GM19023 (cell line): Measurements from ENCODE around the gene ADCK1.
"Not testable (repeated sequence)": the region's sequence is repeated elsewhere in the genome, so short reads cannot be mapped to it uniquely, and the experiment has no call there.

Experiments used
- ATAC-seq: cut with Tn5 transposase; IDR thresholded peaks from one replicate; pipeline ENCODE4 v1.9.1; 2021; ENCODE audit warnings: mild to moderate bottlenecking, moderate library complexity; ENCODE audit not compliant: unreplicated experiment

Gene ADCK1, protein sequence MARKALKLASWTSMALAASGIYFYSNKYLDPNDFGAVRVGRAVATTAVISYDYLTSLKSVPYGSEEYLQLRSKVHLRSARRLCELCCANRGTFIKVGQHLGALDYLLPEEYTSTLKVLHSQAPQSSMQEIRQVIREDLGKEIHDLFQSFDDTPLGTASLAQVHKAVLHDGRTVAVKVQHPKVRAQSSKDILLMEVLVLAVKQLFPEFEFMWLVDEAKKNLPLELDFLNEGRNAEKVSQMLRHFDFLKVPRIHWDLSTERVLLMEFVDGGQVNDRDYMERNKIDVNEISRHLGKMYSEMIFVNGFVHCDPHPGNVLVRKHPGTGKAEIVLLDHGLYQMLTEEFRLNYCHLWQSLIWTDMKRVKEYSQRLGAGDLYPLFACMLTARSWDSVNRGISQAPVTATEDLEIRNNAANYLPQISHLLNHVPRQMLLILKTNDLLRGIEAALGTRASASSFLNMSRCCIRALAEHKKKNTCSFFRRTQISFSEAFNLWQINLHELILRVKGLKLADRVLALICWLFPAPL

DNA sequence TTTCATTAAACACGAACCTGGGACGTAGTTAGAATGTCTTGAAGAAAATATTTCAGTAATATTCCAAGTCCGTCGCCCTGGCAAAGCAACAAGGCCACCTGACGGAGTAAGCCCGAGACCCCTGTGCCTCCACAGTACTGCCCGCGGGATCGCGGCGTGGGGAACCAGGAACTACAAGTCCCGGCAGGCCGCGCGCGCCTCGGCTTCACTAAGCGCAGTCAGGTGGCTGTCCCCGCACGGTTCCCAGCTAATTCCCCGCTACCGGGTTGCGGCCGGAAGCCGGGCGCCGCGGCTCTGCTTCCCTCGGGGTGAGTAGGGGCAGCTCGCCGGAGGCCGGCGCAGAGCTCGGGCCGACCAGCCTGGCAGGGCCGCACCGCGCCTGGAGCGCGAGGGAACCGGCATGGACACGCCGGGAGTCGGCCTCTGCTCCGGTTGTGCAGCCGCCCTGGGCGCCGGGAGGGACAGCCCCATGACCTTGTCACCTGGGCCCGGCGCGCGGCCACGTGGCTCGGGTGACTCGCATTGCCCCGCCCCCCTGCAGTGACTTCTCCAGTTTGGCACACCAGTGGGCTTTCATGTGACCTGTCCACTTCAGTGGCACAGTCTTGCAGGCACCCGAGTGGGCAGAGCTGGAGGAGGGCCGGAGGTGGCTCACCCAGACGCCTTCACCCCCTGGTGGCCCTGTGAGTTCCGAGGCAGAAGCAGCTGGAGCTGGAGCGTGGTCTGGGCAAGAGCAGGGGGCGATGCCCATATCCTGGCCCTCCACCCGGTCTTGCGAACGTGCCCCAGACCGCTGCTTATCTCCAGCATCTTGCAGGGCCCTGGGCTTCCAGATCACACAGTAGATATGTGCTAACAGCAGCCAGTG lies at the start of gene ADCK1:
TSS of gene ADCK1 (plus strand) at position 247 of the 868 bp plus-strand sequence. CDS start 18,870 bp downstream, outside the sequence.
- ATAC-seq: peak; percentile 97

DNA sequence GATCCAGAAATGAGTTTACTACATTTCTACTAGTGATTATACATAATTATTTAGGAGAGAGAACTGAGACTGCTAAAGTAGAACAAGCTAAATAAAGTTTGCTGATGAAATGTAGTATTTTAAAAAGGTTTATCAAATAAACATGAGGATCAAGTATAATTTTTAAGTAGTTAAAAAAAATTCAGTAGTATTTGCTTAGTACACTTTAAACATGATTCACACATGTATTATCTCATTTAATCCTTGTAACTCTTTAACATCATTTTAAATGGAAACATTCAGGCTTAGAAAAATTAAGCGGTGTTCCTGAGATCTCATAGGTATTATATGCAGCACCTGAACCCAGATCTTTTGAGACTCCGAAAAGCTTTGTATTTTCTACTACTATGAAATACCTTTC lies 47.6 kb upstream of the ADCK1 start:
- no peak for ATAC-seq

DNA sequence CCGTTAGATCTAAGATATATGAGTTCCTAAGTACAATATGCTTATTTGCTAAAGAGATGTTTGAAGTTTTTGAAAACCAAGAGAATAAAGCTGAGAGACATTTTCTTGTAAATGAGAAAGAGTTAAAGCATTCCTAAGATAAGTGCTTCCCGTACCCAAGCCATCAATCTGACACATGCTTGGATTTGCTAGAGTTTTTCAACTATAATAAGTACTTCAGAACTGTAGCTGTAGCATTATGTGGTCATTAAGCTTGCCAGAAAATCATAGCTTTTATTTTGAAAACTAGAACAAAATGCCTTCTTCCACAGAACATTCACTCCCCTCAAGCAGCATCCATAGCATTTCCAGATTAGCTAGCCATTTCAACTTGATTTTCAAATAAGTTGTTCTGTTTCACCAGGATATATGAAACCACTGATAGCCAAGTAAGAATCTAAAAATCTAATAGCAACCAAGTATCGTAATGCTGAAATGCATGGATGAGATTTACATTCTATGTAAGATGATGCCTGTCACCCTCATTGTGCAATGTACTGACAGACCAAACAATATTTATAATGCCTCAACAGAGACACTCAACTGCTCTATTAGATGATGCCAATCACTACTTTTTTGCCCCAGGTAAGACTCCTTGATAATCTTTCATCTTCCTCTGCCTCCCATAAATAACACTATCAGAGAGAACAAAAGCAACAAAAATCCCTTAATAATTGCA lies 47.0 kb upstream of the ADCK1 start:
- ATAC-seq: no peak

DNA sequence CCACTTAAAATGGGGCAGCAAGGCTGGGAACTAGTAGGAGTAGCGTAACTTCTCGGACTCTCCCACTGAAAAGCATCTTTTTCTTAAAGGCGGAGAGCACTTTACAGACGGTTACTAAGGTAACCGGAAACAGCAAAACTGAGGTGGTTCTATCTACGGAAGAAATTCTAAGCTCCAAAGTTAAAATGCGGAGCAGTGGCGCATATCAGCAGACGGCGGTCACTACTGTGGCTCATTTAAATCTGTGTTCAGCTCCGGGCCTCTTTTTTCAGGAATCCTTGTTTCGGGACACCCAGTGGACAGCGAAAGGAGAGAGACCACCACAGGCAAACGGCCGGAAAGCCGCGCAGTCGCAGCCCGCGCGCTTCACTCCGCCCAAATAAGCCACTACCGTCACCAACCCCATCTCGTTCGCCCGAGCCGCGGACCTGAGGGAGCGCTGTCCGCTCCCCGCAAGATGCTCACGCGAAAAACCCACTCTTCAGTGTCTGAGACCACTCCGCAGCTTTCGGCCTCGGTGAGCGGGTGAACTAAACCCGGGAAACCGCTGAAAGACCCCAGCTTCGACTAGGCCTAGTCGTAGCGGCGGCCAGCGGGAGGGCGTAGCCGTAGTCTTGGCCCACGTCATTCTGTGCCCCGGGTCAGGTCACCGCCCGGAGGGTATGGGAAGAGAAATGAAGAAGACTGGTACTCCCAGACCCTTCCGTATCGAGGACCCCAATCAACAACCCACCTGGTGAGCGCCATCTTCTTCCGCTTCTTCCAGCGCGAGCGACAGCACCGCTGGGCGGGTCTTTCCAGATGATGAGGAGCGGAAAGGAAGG lies 39.3 kb upstream of the ADCK1 start, which contains the start of gene SNW1:
TSS of gene SNW1 (minus strand) at position 776 of the 824 bp plus-strand sequence. CDS start at position 747, 29 bp downstream.
- ATAC-seq: peak; percentile 94

DNA sequence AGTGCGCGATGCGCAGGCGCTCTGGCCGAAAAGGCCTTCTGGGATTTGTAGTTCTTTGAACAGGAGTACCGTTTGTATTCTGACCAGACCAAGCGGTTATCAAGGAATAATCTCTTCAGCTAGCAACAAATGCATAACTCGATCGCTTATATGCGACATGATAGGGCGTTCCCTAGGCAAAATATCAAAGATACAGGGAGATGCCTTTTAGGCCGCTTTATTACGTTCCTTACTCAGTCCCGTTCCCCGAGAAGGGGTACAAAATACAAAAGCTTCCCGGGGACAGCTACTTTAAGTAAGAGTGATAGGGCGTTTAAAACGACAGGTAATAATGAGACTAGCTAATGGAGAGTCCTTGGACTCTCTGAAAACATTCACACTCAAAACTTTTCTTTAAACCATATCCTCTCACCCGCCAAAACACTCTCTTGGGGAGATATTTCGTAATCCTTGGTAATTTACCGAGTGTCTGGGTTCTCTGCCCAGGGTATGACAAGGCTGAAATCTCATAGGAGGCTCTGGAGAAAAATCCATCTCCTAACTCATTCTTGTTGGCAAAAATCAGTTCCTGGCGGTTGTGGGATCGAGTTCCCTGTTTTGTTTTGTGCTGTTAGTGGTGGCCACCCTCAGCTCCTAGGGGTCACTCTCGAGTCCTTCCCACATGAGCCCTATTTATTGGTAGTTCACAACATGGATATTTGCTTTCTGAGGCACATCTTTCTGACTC lies 38.5 kb upstream of the ADCK1 start:
- ATAC-seq: peak; percentile 28

DNA sequence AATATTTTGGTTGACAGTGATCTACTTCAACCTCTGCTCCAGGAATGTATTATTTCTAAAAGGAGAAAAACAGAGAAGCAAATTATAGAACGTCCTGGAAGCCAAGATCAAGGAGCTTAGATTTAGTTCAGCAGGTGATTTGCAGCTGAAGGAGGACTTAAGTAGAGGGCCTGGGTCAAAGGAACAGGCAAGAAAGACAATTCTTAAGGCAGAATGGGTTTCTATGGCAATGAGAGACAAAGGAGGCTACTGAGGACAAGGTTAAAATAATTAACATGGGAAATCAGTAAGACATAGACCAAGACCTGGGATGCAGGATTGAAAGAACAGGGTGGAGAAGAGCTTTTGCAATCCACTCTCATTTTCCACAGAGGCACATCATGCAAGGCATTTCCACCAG lies 36.6 kb upstream of the ADCK1 start:
- ATAC-seq: no peak

- ATAC-seq: no peak
Measured at GRCh38 chr14:77763978-77764377, 35.9 kb upstream of the ADCK1 start.

DNA sequence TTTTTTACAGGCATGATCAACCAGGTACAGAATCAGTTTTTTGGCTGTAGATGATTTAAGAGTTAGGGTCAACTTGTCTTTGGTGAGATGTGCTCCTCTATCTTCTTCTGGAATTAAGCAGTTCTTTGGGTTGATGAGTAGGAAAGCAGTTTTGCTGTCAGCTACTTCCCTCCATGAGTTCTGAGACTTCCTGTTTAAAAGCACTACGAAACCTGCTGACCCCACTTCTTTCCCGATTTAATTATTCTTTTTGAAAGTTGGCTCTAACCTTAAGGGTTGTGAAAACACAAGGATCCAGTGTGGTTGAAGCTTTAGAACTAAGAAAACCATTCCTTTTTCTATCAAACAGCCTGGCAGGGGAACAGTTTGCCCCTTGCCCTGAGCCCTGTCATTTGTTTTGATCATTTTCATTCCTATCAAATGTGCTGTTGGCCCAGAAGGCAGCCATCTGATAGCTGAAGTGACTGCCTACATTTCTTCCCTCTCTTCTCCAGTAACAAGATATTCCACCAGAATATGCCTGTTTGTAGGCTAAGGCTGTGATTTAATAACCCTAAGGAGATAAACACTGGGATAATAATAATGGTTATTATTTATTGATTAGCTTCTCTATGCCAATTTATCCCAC lies 31.4 kb upstream of the ADCK1 start:
- not testable (repeated sequence) for ATAC-seq

DNA sequence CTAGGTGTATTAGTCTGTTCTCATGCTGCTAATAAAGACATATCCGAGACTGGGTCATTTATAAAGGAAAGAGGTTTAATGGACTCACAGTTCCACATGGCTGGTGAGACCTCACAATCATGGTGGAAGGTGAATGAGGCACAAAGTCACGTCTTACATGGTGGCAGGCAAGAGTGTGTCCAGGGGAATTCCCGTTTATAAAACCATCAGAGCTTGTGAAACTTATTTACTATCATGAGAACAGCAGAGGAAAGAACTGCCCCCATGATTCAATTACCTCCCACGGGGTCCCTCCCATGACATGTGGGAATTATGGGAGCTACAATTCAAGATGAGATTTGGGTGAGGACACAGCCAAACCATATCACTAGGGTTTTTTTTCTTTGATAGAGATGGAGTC lies 25.9 kb upstream of the ADCK1 start:
- ATAC-seq: not testable (repeated sequence)

- ATAC-seq: no peak
Measured at GRCh38 chr14:77782202-77782601, 17.7 kb upstream of the ADCK1 start.

GRCh38 chr14:77786148-77786547 lies 13.8 kb upstream of the ADCK1 start:
- ATAC-seq: no peak

GRCh38 chr14:77790566-77791224 lies 9.2 kb upstream of the ADCK1 start:
- ATAC-seq: no peak

DNA sequence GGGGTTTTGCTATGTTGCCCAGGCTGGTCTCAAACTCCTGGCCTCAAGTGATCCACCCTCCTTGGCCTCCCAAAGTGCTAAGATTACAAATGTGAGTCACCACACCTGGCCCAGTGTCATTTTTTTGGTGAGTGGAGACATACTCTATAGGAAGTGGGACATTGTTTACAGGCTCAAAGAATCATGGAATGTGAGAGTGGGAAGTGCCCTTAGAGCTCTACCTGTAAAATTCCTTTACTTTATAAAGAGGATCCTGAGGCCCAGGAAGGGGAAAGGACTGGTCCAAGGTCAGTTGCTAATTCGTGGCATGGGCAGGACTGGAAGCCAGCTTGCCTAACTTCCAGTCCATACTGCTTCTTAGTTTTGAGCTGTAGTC lies 8.7 kb upstream of the ADCK1 start:
- ATAC-seq: no peak

DNA sequence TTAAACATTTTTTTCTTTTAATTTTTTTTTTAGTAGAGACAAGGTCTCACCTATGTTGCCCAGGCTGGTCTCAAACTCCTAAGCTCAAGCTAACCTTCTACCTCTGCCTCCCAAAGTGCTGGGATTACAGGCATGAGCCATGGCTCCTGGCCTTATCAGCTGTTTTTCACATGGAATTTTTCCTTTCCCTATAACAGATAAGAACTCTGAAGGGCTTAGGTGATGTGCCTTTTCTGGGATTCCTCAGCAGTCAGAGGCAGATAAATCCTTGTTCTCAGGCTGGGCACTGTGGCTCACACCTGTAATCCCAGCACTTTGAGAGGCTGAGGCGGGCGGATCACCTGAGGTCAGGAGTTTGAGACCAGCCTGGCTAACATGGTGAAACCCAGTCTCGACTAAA lies 6.7 kb upstream of the ADCK1 start:
- not testable (repeated sequence) for ATAC-seq

DNA sequence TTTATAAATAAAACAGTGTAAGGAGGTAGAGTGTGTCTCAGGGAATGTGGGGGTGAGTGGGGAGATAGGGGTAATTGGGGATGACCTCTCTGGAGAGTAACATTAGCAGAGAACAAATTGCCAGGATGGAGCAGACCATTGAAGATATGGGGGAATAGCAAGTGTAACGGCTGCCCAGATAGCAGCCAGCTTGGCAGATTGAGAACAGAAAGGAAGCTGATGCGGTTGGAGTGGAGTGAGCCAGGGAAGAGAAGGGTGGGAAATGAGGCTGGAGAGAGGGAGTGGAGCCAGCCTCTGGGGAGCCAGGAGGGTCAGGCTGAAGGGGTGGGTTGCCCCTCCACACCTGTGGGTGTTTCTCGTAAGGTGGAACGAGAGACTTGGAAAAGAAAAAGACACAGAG lies 5.6 kb upstream of the ADCK1 start:
- no peak for ATAC-seq

- not testable (repeated sequence) for ATAC-seq
Measured at GRCh38 chr14:77799456-77799855, 453 bp upstream of the ADCK1 start.

DNA sequence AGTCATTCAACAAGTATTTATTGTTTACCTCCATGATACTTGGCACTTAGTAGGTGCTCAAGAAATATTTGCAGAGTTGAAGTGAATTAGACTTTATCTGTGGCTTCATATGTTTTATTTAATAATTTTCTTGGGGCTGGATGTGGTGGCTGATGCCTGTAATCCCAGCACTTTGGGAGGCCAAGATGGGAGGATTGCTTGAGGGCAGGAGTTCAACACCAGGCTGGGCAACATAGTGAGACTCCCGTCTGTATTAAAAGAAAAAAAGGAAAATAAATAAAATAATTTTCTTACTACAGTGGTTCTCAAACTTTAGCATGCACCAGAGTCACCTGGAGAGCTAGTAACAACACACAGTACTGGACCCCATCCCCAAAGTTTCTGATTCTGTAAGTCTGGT lies 905 bp downstream of the ADCK1 start:
- no peak for ATAC-seq

GRCh38 chr14:77804592-77804991 lies 4.7 kb downstream of the ADCK1 start:
- no peak for ATAC-seq
